Forelimb muscle (tissue), 1 donor: ENCODE data around the gene ST3GAL5. TPM values are rescaled to one million over a fixed set of nuclear protein-coding genes. Genes with fewer than 3 reads are reported as not detected.
"Not testable (repeated sequence)": the region's sequence is repeated elsewhere in the genome, so short reads cannot be mapped to it uniquely, and the experiment has no call there.

Experiments
- DNase-seq: peaks from one replicate; pipeline ENCODE4 v3.0.0-alpha.2; 2013; ENCODE audit warnings: low read depth
- polyA plus RNA-seq: library from polyadenylated mRNA; unstranded; fragments of 120-200 nt; gene quantifications from one replicate; pipeline ENCODE4 v1.2.1, GENCODE V29; 2013; ENCODE audit not compliant: insufficient read length

ST3GAL5 gene
- polyA plus RNA-seq, 1 donor = 32.8 TPM

GRCh38 chr2:85893428-85894258 lies 4.9 kb upstream of the ST3GAL5 start:
- DNase-seq = no peak

DNA sequence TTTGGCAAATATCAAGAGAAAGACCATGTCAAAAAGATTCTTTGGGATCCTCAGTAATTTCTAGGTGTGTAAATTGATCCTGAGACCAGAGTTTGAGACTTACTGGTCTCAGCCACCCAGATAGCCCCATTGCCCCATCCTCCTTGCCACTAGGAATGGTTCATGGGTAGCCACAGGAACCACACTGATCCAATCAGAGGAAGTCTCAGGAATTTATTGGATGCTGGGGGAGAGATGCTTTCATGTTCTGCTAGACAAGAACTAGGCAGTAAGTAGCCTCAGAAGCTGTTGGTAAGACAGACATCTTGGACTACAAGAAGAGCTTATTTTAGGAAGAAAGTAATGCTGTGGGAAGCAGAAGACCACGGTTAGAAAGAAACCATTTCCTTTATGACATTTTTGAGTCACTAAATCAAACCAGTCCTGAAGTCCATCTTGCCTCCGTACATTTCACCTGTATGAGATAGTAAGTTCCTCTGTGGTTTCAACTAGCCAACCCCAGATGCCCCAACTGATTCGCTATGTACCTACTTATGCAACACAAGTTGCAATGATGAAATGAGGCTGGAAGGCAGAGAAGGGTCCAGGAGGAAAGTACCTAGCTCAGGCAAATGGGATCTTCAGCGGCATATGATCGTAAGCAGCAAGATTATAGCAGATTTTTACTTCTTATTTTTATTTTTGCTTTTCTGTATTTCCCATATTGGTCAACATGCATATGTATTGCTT lies 3.6 kb upstream of the ST3GAL5 start:
- no peak for DNase-seq

DNA sequence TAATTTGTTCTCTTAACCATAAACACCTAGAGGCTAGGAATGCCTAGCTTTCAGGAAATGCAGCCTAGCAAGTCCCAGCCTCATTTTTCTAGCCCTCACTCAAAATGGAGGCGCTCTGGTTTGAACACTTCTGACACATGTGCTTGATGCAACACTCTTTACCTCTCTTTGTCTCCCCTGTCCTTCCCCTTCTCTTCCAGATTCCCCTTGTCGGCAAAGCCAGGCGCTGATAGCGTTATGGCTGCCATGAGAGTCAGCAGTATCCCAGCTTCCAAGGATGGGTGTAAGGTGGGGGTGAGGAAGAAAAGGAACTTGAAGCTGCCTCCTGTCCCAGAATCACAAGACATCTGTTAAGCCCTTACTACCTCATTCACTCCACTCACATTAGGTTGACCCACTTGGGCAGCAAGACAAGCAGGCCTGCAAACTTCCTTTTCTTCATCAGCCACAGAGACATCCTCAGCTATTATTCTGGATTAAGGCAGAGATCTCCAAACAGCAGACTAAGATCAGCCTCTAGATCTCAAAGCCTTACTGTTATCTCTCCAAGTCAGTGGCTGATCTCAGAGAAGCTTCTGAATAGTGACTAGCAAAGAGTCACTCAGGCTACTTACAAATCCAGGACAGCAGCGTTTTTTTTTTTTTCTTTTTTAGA lies 1.9 kb upstream of the ST3GAL5 start:
- no peak for DNase-seq

- DNase-seq = no peak
Measured at GRCh38 chr2:85889627-85890281, 964 bp upstream of the ST3GAL5 start.

GRCh38 chr2:85888020-85888683 lies 638 bp downstream of the ST3GAL5 start:
- DNase-seq = no peak

DNA sequence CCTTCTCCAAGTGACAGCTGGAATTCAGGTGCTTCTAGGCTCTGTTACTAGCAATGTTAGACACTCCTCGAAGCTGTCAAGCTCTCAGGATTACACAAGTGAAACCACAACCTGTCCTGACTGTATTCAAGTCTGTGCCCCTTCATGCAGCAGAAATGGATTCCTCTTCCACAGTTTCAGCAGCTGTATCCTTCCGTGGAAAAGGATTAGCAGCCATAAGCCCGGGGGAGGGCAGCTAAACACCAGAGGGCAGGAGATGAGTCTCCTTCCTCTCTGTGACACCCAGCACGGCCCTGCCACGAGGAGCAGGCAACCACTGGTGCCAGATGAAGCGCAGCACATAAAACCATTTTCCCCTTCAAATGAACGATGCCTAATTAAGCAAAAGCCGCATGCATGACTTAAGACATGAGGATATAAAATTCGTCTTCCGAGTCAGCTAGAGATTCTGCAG lies 1.2 kb downstream of the ST3GAL5 start:
- DNase-seq = no peak

DNA sequence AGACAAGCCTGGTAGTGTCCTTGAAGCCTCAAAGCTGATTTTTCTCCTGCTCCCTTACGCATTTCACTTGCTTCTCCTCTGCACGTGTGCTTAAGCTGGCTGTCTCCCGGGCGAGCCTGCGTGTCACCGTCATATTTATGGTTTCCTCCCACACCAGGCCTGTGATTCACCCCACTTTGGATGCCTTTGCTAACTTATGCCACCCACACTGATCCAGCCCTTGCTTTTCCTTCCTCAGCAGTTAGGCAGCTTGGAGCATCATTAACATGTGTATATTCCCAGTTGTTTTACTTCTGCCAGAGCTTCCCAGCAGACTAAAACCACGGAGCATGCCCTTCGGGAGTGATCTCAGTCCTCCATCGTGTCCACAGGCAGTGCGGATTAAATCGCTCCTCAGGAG lies 2.2 kb downstream of the ST3GAL5 start:
- DNase-seq = no peak

DNA sequence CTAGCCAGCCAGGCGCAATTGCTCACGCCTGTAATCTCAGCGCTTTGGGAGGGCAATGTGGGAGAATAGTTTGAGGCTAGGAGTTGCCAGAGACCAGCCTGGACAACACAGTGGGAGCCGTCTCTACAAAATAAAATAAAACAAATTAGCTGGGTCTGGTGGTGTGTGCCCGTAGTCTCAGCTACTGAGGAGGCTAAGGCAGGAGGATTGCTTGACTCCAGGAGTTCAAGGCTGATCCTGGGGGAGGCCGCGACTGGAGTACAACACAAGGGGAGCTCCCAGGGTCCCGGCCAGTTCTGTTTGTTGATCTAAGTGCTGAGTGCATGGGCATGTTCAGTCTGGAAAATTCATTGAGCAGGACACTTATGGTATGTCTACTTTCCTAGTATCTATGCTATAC lies 2.6 kb downstream of the ST3GAL5 start:
- DNase-seq = no peak

GRCh38 chr2:85881781-85882180 lies 7.0 kb downstream of the ST3GAL5 start:
- not testable (repeated sequence) for DNase-seq

DNA sequence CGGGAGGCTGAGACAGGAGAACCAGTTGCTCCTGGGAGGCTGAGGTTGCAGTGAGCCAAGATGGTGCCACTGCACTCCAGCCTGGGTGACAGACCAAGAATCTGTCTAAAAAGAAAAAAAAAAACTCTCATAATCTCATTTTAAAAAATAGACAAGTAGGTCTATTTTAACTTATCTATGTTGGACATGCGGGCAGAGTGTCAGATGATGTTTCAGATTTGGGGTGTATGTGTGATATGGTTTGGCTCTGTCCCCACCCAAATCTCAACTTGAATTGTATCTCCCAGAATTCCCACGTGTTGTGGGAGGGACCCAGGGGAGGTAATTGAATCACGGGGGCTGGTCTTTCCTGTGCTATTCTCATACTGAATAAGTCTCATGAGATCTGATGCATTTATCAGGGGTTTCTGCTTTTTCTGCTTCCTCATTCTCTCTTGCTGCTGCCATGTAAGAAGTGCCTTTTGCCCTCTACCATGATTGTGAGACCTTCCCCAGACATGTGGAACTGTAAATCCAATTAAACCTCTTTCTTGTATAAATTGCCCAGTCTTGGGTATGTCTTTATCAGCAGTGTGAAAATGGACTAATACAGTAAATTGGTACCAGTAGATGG lies 8.0 kb downstream of the ST3GAL5 start:
- not testable (repeated sequence) for DNase-seq

GRCh38 chr2:85878719-85879370 lies 9.9 kb downstream of the ST3GAL5 start:
- DNase-seq = no peak

- DNase-seq = no peak
Measured at GRCh38 chr2:85875350-85876050, 13.3 kb downstream of the ST3GAL5 start.

- DNase-seq = no peak
Measured at GRCh38 chr2:85873679-85874078, 15.1 kb downstream of the ST3GAL5 start.

- no peak for DNase-seq
Measured at GRCh38 chr2:85872536-85873161, 16.1 kb downstream of the ST3GAL5 start.

DNA sequence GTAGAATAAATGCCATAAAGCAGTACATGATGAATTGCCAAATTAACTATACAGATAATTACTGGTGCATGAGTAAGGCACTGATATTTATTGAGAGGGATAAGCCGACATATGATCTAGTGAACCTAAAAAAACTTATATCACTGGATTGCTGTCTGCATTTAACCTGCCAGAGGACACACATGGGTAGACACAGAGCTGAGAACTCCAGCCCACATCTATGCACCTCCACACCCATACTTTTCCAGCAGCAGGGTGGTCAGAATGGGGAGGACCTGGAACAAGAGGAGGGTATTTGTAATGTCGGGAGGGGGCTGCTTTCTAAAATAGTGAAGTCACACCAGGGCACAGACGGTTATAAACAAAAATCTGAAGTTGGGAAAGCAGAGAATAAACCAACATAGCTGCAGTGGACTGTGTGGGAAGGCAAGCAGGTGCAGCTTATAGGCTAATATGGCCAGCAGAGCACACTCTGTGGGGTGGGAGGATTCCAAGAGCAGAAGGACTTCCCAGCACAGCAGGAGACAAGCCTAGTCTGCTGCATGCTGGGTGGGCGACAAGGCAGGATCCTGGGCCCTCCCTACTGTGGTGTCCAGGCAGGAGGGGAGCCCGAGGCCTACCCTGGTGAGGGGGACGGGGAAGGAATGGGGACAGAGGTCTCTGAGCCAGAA lies 17.2 kb downstream of the ST3GAL5 start:
- no peak for DNase-seq

DNA sequence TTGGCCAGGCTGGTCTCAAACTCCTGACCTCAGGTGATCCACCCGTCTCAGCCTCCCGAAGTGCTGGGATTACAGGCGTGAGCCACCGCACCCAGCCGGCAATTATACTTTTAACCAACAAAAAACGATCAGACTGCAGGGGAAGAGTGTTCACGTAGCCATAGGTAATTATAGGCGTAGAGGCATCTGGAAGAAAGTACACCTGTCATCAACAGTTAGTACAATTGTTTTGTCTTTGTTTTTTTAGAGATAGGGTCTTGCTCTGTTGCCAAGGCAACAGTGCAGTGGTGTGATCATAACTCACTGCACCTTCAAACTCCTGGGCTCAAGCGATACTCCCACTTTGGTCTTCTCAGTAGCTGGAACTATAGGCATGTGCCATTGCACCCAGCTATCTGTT lies 20.0 kb downstream of the ST3GAL5 start:
- no peak for DNase-seq

GRCh38 chr2:85867556-85868292 lies 21.1 kb downstream of the ST3GAL5 start:
- no peak for DNase-seq

GRCh38 chr2:85867121-85867520 lies 21.7 kb downstream of the ST3GAL5 start:
- no peak for DNase-seq
